ENCODE measurements around the gene ABLIM1. TPM values are rescaled to one million over a fixed set of nuclear protein-coding genes. Genes with fewer than 3 reads are reported as not detected.

ABLIM1 gene
- total and polyA plus RNA-seq, 10 of the 15 experiments (the other 5 are each of a cell fraction or from before 2014, with no cell fraction given), result 14.2 to 50.5 (median 28.1) TPM

DNA sequence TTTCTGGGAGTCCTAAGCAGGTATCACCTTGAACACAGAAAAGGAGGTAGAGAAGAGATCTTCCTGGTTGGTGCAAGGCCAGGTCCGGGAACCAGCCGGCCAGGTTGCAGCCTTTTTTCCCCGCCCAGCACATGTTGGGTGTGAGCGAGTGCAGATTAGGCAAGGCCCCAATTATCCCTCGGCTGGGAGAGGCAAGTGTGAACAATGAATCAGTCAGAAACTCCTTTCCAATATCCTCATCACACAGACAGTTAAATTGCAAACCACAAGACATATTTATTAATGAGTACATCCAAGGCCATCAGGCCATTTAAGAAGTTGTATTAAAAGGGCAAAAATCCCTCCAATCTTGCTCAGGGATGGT, 138.8 kb downstream of the ABLIM1 start (continued):
- TF ChIP-seq, protein P1, sequence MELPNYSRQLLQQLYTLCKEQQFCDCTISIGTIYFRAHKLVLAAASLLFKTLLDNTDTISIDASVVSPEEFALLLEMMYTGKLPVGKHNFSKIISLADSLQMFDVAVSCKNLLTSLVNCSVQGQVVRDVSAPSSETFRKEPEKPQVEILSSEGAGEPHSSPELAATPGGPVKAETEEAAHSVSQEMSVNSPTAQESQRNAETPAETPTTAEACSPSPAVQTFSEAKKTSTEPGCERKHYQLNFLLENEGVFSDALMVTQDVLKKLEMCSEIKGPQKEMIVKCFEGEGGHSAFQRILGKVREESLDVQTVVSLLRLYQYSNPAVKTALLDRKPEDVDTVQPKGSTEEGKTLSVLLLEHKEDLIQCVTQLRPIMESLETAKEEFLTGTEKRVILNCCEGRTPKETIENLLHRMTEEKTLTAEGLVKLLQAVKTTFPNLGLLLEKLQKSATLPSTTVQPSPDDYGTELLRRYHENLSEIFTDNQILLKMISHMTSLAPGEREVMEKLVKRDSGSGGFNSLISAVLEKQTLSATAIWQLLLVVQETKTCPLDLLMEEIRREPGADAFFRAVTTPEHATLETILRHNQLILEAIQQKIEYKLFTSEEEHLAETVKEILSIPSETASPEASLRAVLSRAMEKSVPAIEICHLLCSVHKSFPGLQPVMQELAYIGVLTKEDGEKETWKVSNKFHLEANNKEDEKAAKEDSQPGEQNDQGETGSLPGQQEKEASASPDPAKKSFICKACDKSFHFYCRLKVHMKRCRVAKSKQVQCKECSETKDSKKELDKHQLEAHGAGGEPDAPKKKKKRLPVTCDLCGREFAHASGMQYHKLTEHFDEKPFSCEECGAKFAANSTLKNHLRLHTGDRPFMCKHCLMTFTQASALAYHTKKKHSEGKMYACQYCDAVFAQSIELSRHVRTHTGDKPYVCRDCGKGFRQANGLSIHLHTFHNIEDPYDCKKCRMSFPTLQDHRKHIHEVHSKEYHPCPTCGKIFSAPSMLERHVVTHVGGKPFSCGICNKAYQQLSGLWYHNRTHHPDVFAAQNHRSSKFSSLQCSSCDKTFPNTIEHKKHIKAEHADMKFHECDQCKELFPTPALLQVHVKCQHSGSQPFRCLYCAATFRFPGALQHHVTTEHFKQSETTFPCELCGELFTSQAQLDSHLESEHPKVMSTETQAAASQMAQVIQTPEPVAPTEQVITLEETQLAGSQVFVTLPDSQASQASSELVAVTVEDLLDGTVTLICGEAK (IDR thresholded peaks at IDR 0.05; ENCODE audit: borderline replicate concordance), result no peak
- no peak for TF ChIP-seq IKZF2 (IDR thresholded peaks at IDR 0.05)
- TF ChIP-seq POU2F2 (IDR thresholded peaks at IDR 0.05; ENCODE audit: borderline replicate concordance, low read depth, low read length), result no peak
- TF ChIP-seq CBX5 (IDR thresholded peaks at IDR 0.05; ENCODE audit: low read depth), result no peak
- TF ChIP-seq DPF2 (IDR thresholded peaks at IDR 0.05), result no peak
- no peak for TF ChIP-seq BCL11A (IDR thresholded peaks at IDR 0.05; ENCODE audit: low read depth, low read length)
- no peak for TF ChIP-seq POLR2AphosphoS2 (IDR thresholded peaks at IDR 0.05; ENCODE audit: low read depth, low read length)
- no peak for TF ChIP-seq NRF1 (conservative IDR thresholded peaks at IDR 0.05; ENCODE audit: low read depth, low read length)
- TF ChIP-seq BMI1 (IDR thresholded peaks at IDR 0.05; ENCODE audit: borderline replicate concordance), result no peak
- TF ChIP-seq ZZZ3 (IDR thresholded peaks at IDR 0.05; ENCODE audit: control insufficient read depth, insufficient read length, low read depth), result no peak
- TF ChIP-seq HDGF (IDR thresholded peaks at IDR 0.05), result no peak
- no peak for TF ChIP-seq LARP7 (IDR thresholded peaks at IDR 0.05)
- TF ChIP-seq NBN (IDR thresholded peaks at IDR 0.05), result no peak
